Ovary (tissue), 3 donors: ENCODE results near the gene DHH.

ENCODE experiments used
- EP300 ChIP-seq: sonication (generic); formaldehyde crosslinking; IDR thresholded peaks from one replicate; pipeline ENCODE4 v1.6.1; 2017; ENCODE audit warnings: antibody characterized with exemption
- POLR2A ChIP-seq: fragments of 450-650 bp; IDR thresholded peaks from one replicate; pipeline ENCODE4 v1.6.1; 2017; ENCODE audit warnings: antibody characterized with exemption, mild to moderate bottlenecking, moderate library complexity
- TF ChIP-seq, protein P1 (sequence below), 3 donors: fragments of 450-650 bp in 2 of 3; fragments of 200-600 bp in 1 of 3; IDR thresholded peaks; one replicate each; pipeline versions ENCODE4 v1.5.1 to v1.8.0; 2016 to 2022; ENCODE audit warnings: antibody characterized with exemption in 3 of 3, mild to moderate bottlenecking in 1 of 3
- donor health status: DM: no; HTN: no; CAD: no.

DNA sequence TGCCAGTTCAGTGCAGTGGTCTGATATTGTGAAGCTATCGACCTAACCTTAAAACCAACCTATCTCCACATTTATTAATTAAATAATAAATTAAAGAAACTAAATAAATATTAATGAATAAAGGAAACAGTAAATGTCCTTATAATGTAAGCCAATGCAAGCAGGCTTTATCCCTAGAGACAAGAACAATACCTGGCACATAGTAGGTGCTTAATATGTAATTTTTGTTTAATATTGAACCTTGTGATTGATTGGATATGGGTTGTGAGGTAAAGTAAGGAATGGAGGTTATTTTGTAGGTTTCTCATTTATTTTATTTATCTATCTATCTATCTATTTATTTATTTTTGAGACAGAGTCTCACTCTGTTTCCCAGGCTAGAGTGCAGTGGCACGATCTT is 44.4 kb upstream of the DHH start:
- TF ChIP-seq POLR2A = no peak
- TF ChIP-seq, protein P1, sequence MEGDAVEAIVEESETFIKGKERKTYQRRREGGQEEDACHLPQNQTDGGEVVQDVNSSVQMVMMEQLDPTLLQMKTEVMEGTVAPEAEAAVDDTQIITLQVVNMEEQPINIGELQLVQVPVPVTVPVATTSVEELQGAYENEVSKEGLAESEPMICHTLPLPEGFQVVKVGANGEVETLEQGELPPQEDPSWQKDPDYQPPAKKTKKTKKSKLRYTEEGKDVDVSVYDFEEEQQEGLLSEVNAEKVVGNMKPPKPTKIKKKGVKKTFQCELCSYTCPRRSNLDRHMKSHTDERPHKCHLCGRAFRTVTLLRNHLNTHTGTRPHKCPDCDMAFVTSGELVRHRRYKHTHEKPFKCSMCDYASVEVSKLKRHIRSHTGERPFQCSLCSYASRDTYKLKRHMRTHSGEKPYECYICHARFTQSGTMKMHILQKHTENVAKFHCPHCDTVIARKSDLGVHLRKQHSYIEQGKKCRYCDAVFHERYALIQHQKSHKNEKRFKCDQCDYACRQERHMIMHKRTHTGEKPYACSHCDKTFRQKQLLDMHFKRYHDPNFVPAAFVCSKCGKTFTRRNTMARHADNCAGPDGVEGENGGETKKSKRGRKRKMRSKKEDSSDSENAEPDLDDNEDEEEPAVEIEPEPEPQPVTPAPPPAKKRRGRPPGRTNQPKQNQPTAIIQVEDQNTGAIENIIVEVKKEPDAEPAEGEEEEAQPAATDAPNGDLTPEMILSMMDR (IDR thresholded peaks at IDR 0.05) = no peak
- no peak for TF ChIP-seq EP300
